Measurements from ENCODE around the gene ASIC2.

ASIC2 gene

DNA sequence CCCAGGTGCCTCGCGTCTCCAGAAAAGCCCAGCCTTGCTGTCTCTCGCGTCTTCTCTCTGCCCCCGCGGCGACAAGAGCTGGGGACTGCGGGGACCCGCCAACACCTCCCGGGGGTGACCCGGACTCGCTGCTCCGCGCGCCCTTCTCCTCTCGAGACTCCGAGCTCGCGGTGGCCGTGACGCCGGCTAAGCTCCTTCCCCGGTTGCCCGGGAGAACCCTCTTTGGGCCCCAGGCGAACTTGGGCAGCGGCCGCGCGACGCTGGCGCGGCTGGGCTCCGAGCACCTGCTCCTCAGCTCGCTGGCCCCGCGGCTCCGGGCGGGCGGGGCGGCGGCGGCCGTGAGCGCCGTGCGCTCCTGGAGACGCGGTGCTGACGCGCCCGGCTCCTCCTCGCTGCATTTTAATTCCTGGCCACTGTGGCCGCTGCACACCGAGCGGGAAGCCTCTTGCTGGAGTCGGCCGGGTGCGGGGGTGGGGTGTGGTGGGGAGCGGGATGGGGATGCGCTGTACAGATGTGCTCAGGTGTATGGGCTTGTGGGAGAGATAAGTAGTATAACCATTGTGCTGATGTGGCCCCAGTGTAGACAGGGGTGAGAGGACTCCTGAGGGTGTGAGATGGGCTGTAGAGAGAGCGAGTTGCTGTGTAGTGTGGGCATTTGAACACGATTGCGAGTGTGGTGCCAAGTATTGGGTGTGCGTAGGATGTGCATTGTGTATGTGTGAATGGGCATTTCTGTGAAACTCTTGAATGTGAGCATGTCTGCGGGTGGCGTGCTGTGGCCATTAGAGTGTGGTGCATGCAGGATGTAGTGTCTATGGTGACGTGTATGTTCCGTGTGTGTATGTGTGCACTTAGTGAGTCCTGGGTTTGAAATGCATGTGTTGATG lies at the start of gene ASIC2:
TSS of gene ASIC2 (minus strand) at position 315 of the 887 bp plus-strand sequence.
- no peak for DNase-seq (ENCODE audit: low read depth)

GRCh38 chr17:33342025-33342424 lies 48.9 kb upstream of the ASIC2 start:
- no peak for DNase-seq (ENCODE audit: low read depth)

DNA sequence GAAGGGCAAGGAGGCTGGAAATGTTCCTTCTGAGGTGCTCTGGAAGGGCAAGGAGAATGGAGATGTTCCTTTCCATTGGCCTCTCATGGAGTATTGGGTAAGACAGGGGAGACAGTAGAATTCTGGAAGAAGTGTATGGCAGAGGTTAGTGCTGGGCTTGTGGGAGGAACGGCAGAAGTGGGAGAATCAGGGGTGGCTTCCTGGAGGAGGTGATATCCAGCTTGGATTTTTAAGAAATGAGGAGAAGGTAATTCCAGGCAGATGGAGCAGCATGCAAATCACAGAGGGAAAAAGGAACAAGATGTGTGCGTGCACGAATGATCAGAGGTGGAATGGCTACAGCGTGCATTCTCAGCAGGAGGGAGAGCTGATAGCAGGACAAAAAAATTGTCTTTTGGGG lies 45.1 kb upstream of the ASIC2 start:
- DNase-seq (ENCODE audit: low read depth), result no peak

DNA sequence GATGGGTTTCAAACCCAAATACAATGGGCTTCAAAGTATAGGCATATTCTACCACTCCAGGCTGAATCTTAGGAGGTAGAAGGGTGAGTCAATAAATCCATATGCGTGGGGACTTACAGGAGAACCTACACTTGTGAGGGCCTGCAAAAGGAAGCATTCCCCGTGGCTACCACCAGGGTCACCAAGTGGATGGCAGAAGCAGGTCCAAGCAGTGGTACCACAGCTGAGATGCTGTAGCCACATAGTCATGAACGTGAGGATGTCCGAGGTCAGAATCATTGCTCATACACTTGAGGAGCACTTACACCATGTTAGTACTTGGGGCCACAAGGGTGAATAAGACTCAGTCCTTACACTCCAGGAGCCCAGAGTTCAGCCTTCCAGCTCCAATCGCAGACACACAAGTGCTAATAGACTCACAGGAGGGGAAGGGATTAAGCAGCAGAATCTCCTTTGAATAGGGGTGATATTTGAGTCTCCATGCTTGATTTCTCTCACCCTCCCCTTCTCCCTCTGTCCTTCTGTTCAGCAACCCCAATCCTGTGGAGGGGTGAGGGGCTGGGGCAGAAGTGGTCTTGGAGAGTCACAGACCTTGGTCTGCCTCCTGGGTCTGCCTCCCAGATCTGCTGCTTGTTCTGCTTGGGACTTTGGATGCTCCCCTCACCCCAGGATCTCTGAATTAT lies 42.5 kb upstream of the ASIC2 start:
- no peak for DNase-seq (ENCODE audit: low read depth)

DNA sequence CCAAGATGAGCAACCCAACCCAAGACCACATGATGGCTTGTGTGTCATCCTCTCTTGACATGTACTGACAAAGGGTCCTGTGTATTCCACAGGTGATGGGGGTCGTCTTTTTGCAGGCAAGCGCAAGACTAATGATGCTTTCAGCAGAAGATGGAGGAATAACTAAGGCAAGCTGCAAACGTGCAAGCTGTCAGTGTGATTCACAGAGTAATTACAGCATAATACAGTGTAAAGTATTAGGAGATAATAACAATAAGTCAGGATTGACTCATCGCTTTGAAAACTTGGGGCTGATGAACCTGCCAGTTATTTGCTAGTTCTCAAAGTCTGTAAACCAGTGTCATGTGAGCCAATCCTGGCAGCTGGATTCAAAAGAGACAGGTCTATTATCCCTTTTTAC lies 41.6 kb upstream of the ASIC2 start:
- no peak for DNase-seq (ENCODE audit: low read depth)

DNA sequence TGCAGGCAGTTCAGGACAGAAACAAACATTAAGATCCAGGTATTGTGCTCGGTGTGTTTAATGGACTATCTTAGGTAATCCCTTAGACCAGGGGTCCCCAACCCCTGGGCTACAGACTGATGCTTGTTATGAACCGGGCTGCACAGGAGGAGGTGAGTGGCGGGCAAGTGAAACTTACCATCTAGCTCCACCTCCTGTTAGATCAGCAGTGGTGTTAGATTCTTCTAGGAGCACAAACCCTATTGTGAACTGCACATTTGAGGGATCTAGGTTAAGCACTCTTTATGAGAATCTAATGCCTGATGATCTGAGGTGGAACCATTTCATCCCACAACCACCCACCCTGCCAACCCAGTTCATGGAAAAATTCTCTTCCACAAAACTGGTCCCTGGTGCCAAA lies 37.8 kb upstream of the ASIC2 start:
- no peak for DNase-seq (ENCODE audit: low read depth)

DNA sequence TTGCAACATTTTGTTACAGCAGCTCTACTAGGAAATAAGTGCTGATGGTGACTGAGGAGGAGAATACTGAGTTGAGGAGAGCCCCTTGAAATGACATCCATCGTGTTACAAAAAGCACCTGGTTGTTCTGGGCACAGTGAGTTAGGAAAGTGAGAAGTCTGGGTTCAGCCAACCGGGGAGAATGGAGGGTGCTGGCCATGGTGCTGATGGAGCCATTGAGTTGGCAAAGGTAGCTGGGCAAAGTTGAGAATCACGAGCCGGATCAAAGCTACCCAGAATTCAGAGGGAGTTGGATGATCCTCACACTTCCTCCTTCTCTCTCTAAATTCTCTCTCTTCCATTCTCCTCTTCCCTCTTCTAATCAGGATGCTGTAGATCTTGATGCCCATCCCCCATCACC lies 35.0 kb upstream of the ASIC2 start:
- DNase-seq (ENCODE audit: low read depth), result no peak

GRCh38 chr17:33324736-33325135 lies 31.6 kb upstream of the ASIC2 start:
- no peak for DNase-seq (ENCODE audit: low read depth)

DNA sequence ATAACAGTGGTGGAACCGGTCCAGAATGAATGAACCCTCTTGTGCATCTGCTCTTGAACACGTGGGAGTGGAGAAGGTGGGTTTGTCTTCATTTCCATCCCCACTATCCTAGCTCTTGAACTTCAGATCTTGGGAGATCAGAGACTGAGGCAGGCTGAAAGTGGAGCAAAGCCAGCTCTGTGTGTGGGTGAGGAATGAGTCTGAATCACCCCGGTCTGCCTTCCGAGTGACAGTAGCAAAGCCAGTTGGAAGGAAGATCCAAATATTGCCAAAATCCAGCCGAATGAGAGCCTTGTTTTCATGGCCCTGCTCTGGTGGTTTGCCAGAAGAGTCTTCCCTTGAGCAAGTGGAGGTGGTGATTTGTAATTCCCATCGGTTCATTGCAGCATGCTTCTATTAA lies 29.0 kb upstream of the ASIC2 start:
- DNase-seq (ENCODE audit: low read depth), result no peak

- DNase-seq (ENCODE audit: low read depth), result no peak
These were observed 25.1 kb upstream of the ASIC2 start for GRCh38 chr17:33318241-33318640.

- DNase-seq (ENCODE audit: low read depth), result no peak
These were observed 23.7 kb upstream of the ASIC2 start for GRCh38 chr17:33316746-33317145.

GRCh38 chr17:33310296-33310695 lies 17.2 kb upstream of the ASIC2 start:
- no peak for DNase-seq (ENCODE audit: low read depth)

DNA sequence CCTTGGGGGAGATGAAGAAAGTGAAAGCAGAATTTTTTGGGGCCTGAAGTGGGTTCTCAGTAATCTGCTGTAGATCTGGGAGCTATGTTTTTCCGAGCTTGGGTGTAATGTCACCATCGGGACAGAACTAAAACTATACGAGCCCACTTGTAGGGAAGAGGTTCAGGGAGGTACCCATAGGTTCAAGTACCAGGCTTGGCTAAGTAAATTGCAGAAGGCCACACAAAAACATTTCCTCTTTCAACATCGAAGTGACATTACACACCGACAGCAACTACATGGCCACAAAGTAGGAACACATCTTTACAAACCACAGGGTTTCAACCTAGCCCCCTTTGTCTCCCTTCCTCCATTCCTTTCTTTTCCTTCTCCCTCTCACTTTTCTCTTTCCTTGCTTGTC lies 10.2 kb upstream of the ASIC2 start:
- no peak for DNase-seq (ENCODE audit: low read depth)

GRCh38 chr17:33302394-33302793 lies 9.3 kb upstream of the ASIC2 start:
- DNase-seq (ENCODE audit: low read depth), result no peak

- DNase-seq (ENCODE audit: low read depth), result no peak
These were observed 7.1 kb upstream of the ASIC2 start for GRCh38 chr17:33300241-33300640.

DNA sequence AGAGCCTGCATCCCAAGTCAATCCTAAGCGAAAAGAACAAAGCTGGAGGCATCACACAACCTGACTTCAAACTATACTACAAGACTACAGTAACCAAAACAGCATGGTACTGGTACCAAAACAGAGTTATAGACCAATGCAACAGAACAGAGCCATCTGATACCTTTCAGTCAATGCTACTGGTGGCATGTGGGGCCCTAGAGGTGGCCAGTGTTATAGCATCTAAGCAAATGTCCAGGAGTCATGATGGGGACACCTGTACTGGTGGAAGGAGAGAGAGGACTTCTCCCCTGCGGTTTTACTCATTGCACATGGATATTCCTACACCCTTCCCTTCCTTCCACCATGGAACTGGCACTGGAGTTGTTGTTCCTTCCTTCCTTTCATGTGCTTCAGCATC lies 6.0 kb upstream of the ASIC2 start:
- DNase-seq (ENCODE audit: low read depth), result no peak

GRCh38 chr17:33297643-33298042 lies 4.5 kb upstream of the ASIC2 start:
- DNase-seq (ENCODE audit: low read depth), result no peak

- no peak for DNase-seq (ENCODE audit: low read depth)
These were observed 1.9 kb upstream of the ASIC2 start for GRCh38 chr17:33294994-33295393.

DNA sequence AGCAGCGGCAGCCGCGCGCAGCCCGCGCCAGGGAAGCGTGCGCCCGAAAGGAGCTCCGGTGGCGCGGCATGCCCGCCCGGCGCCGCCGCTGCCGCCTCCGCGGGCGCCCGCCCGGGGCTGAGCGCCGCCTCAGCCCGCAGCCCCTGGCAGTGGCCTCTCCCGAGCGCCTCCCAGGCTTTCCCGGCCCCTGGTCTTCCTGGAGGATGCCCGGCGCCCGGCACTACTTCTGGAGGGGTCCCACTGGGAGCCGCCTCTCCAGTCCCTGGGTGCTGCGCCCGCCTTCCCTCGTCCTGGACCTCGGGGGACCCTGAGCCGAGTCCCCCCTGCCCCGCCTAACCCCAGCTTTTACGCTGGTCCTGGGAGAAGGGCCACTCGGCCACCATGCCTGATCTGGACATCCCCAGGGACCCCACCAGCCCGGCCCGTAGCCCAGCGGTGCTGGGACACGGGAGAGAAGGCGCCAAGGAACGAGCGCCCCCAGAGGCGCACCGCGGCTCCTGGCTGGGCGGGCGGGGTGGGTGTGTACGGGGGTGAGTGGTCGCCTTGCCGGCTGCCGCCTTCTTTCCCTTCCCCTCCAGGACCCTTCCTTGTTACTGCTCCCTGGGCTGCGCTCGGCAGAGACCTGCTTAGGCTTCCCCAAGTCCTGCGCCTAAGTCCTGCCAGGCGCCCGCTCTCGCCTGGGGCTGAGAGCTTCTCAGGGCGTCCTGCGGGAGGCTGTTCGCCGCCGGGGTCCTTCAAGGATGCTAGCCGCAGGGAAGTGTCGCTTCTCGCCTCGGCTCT lies 704 bp downstream of the ASIC2 start:
- DNase-seq (ENCODE audit: low read depth), result no peak

- no peak for DNase-seq (ENCODE audit: low read depth)
These were observed 1.6 kb downstream of the ASIC2 start for GRCh38 chr17:33291248-33292200.

- DNase-seq (ENCODE audit: low read depth), result no peak
These were observed 2.8 kb downstream of the ASIC2 start for GRCh38 chr17:33290253-33290652.

DNA sequence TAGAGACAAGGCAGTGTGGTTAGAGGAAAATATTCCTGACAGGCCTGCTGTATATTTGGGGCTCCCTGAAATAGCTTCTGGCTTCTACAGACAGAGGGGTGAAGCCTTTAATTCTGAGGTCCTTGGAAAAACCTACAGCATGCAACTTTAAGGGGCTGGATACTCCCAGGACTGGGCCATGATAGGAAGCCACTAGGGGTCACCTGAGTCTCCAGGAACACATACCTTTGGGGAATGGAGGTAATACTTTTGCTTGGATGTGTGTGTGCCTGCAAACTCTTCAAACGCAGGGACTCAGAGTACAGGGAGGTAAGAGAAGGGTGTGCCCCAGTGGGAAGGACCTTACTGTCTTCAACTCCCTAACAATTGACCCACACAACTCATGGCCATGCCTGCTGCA lies 4.1 kb downstream of the ASIC2 start:
- DNase-seq (ENCODE audit: low read depth), result no peak
